KOPT-K1 (cell line): Measurements from ENCODE around the gene KCNA2.

ENCODE experiments used
- H3K27ac ChIP-seq: fragments of 200-600 bp; sonication (generic); 2 replicates; pipeline ENCODE4 v1.5.1; 2016; ENCODE audit warnings: antibody characterized with exemption, mild to moderate bottlenecking, low read depth, low read length; ENCODE audit not compliant: poor library complexity, severe bottlenecking
- H3K36me3 ChIP-seq: fragments of 200-600 bp; sonication (generic); 2 replicates; pipeline ENCODE4 v1.5.1; 2017; ENCODE audit warnings: antibody characterized with exemption, mild to moderate bottlenecking, low read length, moderate library complexity; ENCODE audit not compliant: insufficient read depth
- H3K9me3 ChIP-seq: fragments of 200-600 bp; sonication (generic); 2 replicates; pipeline ENCODE4 v1.5.1; 2017; ENCODE audit warnings: antibody characterized with exemption, low read length, mild to moderate bottlenecking; ENCODE audit not compliant: insufficient read depth, poor library complexity, severe bottlenecking

The KCNA2 gene

DNA sequence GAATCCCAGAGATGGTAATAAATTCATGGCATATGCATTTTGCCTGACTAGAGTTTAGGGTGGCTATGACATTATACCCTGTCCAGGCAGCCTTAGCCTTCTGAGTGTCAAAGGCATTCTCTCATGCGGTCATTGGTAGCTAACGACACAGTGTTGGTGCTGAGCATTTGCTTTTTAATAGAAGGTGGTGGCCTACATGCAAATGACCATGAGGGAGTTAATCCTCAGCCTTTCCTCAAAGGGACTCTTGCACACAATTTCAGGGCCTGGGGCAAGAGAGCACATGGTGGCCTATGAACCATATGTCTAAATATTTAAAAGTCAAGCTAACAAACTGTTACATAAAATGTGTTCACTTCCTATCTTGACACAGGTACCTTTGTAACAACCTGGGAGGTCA is 56.3 kb downstream of the KCNA2 start:
- Histone ChIP-seq H3K9me3 (no peaks in the 10 kb centered on the region), H3K27ac (no peak overlapping the region), H3K36me3 (no peaks in the 10 kb centered on the region)

DNA sequence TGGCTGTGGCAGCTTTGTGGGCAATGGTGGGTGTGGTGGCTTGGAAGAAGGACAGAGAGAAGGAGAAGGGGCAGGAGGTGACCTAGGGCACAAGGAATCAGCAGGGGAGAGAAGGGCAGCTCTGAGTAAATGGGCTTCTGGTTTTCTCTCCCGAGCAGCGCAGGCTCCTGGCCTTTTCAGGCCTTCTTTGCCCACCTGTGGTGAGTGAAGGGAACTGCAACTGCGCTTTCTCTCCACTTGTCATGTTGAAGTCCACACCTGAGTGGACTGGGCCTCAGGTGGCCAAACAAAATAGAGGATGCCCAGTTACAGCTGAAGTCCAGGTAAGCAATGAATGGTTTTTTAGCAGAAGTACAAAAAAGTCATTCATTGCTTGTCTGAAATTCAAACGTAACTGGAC is 57.8 kb downstream of the KCNA2 start:
- Histone ChIP-seq H3K36me3 (no peaks in the 10 kb centered on the region), H3K9me3 (no peaks in the 10 kb centered on the region), H3K27ac (no peak overlapping the region)

DNA sequence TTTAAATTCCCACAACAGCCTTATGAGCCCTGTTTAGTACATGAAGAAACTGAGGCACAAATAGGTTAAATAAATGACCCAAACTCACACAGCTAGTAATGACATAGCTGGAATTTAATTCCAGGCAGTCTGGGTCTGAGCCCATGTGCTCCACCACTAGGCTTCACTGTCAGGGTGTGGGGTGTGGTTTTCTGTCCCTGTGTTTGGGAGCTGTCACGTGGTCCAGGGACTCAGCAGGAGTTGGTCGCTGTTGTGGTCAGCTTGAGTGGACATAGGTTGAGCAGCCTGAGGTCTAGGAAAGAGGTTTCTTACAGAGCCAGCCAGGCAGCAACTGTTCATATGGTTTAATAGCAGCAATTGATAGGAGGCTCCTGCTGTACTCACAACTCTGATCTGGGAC is 59.1 kb downstream of the KCNA2 start:
- H3K36me3 ChIP-seq = no peaks in the 10 kb centered on the region
- H3K27ac ChIP-seq = no peak overlapping the region
- H3K9me3 ChIP-seq = no peaks in the 10 kb centered on the region

DNA sequence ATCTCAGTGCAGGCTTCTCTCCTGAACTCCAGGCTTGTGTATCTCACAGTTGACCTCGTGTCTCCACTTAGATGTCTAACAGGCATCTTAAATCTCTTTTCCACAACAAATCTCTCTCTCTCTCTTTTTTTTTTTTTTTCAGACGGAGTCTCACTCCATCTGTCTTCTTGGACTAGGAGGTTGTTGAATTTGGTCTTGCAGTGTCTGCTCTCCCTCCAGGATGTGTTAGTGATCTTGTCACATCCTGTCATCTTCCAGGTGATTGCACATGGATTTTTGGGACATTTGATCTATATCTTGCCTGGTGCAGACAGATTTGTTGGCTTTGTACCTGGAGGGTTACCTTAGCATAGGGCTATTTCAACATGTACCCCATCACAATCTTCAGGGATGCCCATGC is 60.7 kb downstream of the KCNA2 start:
- H3K36me3 ChIP-seq = no peaks in the 10 kb centered on the region
- no peak overlapping the region for H3K27ac ChIP-seq
- no peaks in the 10 kb centered on the region for H3K9me3 ChIP-seq

DNA sequence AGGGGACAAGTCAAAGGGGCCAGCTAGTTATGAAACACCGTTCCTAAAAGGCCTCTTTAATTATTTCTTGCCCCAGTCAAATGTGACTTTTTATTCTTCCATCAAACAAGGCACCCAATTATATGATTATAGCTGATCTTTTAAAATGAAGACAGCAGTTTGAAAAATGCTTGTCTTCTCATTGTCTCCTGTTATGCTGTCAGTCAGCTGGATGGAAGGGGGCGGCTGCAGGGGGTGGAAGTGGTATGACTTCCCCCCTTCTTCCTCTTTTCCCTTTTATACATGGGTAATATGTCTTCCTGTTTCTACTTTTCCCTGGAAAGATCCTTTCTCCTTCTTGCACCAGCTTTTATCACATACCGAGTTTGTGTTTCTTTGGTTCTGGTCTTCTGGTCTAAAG is 61.4 kb downstream of the KCNA2 start:
- H3K9me3 ChIP-seq = no peaks in the 10 kb centered on the region
- H3K36me3 ChIP-seq = no peaks in the 10 kb centered on the region
- no peak overlapping the region for H3K27ac ChIP-seq
